ENCODE data around the gene LRRC8C. TPM values are rescaled to one million over a fixed set of nuclear protein-coding genes. Genes with fewer than 3 reads are reported as not detected.

Gene LRRC8C
- total and polyA plus RNA-seq, 2 of the 8 experiments (the other 6 are each of a cell fraction or from before 2014, with no cell fraction given): 1.1 to 2.1 TPM

DNA sequence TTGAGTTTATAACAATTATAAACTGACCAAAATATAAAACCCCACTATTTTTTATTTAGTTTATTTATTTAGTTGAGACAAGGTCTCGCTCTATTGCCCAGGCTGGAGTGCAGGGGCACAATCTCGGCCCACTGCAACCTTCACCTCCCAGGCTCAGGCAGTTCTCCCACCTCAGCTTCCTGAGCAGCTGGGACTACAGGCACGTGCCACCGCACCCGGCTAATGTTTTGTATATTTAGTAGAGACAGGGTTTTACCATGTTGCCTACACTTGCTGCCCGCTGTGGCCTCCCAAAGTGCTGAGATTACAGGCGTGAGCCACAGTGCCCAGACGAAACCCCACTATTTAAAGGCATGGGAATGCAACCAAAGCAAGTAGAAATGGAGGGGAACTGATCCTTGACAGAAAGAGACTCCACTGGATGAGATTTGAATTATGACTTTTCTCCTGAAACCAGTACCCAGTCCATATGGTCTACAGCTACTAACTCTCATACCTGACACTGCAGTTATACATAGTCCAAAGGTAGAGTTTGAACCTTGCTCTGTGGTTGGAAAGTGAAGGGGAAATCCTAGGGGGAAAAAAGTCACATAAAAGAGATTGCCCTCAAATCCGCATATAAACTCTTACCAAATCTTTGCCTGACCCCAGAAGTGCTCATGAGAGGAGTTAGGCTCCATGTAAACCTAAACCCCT lies 11.3 kb downstream of the LRRC8C start:
- H2BK5ac ChIP-seq (ENCODE audit: low read depth, low read length): no peak overlapping the region
- no peak for TF ChIP-seq JUND (IDR thresholded peaks at IDR 0.05; ENCODE audit: low read length)
- TF ChIP-seq POLR2A (IDR thresholded peaks at IDR 0.05; ENCODE audit: control extremely low read depth in 1 of 2, low read depth in 2 of 2, low read length in 2 of 2): no peak
- CTCF ChIA-PET (ENCODE audit: partially characterized antibody): interaction anchor here (1.0 to 2.4 kb wide), 3 partner anchors 17 to 161 kb away, joined by 3 to 10 read pairs (median 3); no protein-coding TSS in a partner anchor
- H4K20me1 ChIP-seq (replicated peaks in 1 of 2; ENCODE audit: control insufficient read depth in 1 of 2, insufficient read depth in 2 of 2, low read length in 2 of 2): peaks cover 0 to 2% of the 10 kb centered on the region in 2 experiments
- WGBS, 2 experiments (ENCODE audit: extremely low coverage in 1 of 2, insufficient coverage in 1 of 2, insufficient read length in 1 of 2, insufficient replicate concordance in 2 of 2, low coverage in 1 of 2, low lambda C conversion rate in 2 of 2, missing lambda C conversion rate in 1 of 2): 91% methylated on average over 9 of the region's 9 CpGs; no CpG with 5 or more reads in 1 of the 2 experiments
- H2BK15ac ChIP-seq (ENCODE audit: low read length): no peak overlapping the region
- H2AK5ac ChIP-seq (ENCODE audit: low read depth, low read length): no peak overlapping the region
- FAIRE-seq (no peak), DNase-seq (ENCODE audit: low read depth in 1 of 2, low spot score in 2 of 2) (no peak)
- H3K18ac ChIP-seq (ENCODE audit: extremely low read depth, low read length): no peak overlapping the region
- H3K4me2 ChIP-seq (ENCODE audit: insufficient read depth in 1 of 2, low read depth in 2 of 2, low read length in 2 of 2): no peak overlapping the region
- H3K79me2 ChIP-seq (ENCODE audit: control insufficient read depth in 1 of 2, insufficient read depth in 2 of 2, low read length in 2 of 2): no peaks in the 10 kb centered on the region
- no peak overlapping the region for H3K14ac ChIP-seq (ENCODE audit: insufficient read length)
- no peak overlapping the region for H4K8ac ChIP-seq (ENCODE audit: extremely low read depth, insufficient read depth, low read length)
- H4K5ac ChIP-seq (ENCODE audit: insufficient read length, low read depth, low read length): no peak overlapping the region
- H3K4me1 ChIP-seq (replicated peaks in 1 of 4; ENCODE audit: control insufficient read depth in 3 of 4, insufficient read depth in 4 of 4, low read length in 3 of 4): no peaks in the 10 kb centered on the region
- no peak overlapping the region for H3K23ac ChIP-seq (ENCODE audit: insufficient read length)
- H3K27me3 ChIP-seq (replicated peaks in 1 of 4; ENCODE audit: control insufficient read depth in 3 of 4, extremely low read depth in 1 of 4, insufficient read depth in 3 of 4, low read length in 3 of 4): no peaks in the 10 kb centered on the region
- POLR2A ChIA-PET (ENCODE audit: partially characterized antibody): no interaction called here
- no peak overlapping the region for H3K9ac ChIP-seq (replicated peaks in 1 of 4; ENCODE audit: extremely low read depth in 1 of 4, low read depth in 3 of 4, low read length in 3 of 4)
- no peak overlapping the region for H4K91ac ChIP-seq (replicated peaks; ENCODE audit: insufficient read length, low read length)
- H3K23me2 ChIP-seq (ENCODE audit: low read depth, low read length): no peaks in the 10 kb centered on the region
- no peak overlapping the region for H3K27ac ChIP-seq (ENCODE audit: low read depth, low read length)
- H3K56ac ChIP-seq (replicated peaks; ENCODE audit: insufficient read length, low read depth, low read length): no peak overlapping the region
- no peak overlapping the region for H3K4me3 ChIP-seq (ENCODE audit: extremely low read depth in 1 of 4, insufficient read depth in 2 of 4, low read depth in 3 of 4, low read length in 4 of 4)
- no peak overlapping the region for H2BK20ac ChIP-seq (ENCODE audit: low read length)
- no peaks in the 10 kb centered on the region for H3K79me1 ChIP-seq (ENCODE audit: low read depth, low read length)
- H2BK120ac ChIP-seq (replicated peaks; ENCODE audit: low read depth, low read length): no peak overlapping the region
- H3K9me3 ChIP-seq (ENCODE audit: insufficient read depth in 2 of 2, low read depth in 1 of 2, low read length in 1 of 2): no peaks in the 10 kb centered on the region
- no peak overlapping the region for H2AFZ ChIP-seq (ENCODE audit: low read length)
- no peaks in the 10 kb centered on the region for H3K36me3 ChIP-seq (ENCODE audit: control insufficient read depth in 2 of 4, insufficient read depth in 4 of 4, low read length in 3 of 4)
- H2BK12ac ChIP-seq (ENCODE audit: low read depth, low read length): no peak overlapping the region
- no peak overlapping the region for H3K4ac ChIP-seq (replicated peaks; ENCODE audit: insufficient read length, low read depth, low read length)

Data from H1 (cell line).